ENCODE results near the gene PLCE1.
"Not testable (repeated sequence)": the region's sequence is repeated elsewhere in the genome, so short reads cannot be mapped to it uniquely, and the experiment has no call there.

PLCE1 gene

GRCh38 chr10:93963434-93963833 is 30.3 kb upstream of the PLCE1 start:
- H3K9me3 ChIP-seq, result no peaks in the 10 kb centered on the region
- no peak overlapping the region for H3K4me2 ChIP-seq
- TF ChIP-seq Cebpa-rat (IDR thresholded peaks at IDR 0.05), result no peak
- H3K4me1 ChIP-seq, result no peaks in the 10 kb centered on the region
- no peaks in the 10 kb centered on the region for H4K20me1 ChIP-seq
- H3K27ac ChIP-seq, result no peak overlapping the region
- no peaks in the 10 kb centered on the region for H3K27me3 ChIP-seq
- no peaks in the 10 kb centered on the region; the same call in 1 of the 2 replicates for H3K36me3 ChIP-seq
- H3K9ac ChIP-seq, result no peak overlapping the region
- H3K4me3 ChIP-seq, result no peak overlapping the region

- H3K9me3 ChIP-seq, result peaks cover 12% of the 10 kb centered on the region; the same call in 1 of the 2 replicates
- TF ChIP-seq Cebpa-rat (IDR thresholded peaks at IDR 0.05), result no peak
- H3K4me3 ChIP-seq, result no peak overlapping the region
- no peaks in the 10 kb centered on the region for H3K27me3 ChIP-seq
- no peak overlapping the region for H3K27ac ChIP-seq
- no peak overlapping the region for H3K9ac ChIP-seq
- no peaks in the 10 kb centered on the region for H4K20me1 ChIP-seq
- no peak overlapping the region for H3K4me2 ChIP-seq
- no peaks in the 10 kb centered on the region for H3K36me3 ChIP-seq
- H3K4me1 ChIP-seq, result no peaks in the 10 kb centered on the region
These were observed 27.8 kb upstream of the PLCE1 start for GRCh38 chr10:93965911-93966310.

GRCh38 chr10:93967756-93968155 is 26.0 kb upstream of the PLCE1 start:
- peaks cover 12% of the 10 kb centered on the region; the same call in 1 of the 2 replicates for H3K9me3 ChIP-seq
- no peak overlapping the region for H3K4me2 ChIP-seq
- no peak overlapping the region for H3K4me3 ChIP-seq
- H3K27ac ChIP-seq, result no peak overlapping the region
- no peak overlapping the region for H3K9ac ChIP-seq
- no peaks in the 10 kb centered on the region for H3K4me1 ChIP-seq
- no peaks in the 10 kb centered on the region for H3K36me3 ChIP-seq
- H3K27me3 ChIP-seq, result no peaks in the 10 kb centered on the region
- H4K20me1 ChIP-seq, result no peaks in the 10 kb centered on the region
- no peak for TF ChIP-seq Cebpa-rat (IDR thresholded peaks at IDR 0.05)

- Histone ChIP-seq H3K9ac (no peak overlapping the region), H3K4me1 (no peaks in the 10 kb centered on the region), H3K4me2 (no peak overlapping the region), H3K4me3 (no peak overlapping the region), H3K9me3 (peaks cover 12% of the 10 kb centered on the region; the same call in 1 of the 2 replicates), H3K27me3 (no peaks in the 10 kb centered on the region), H3K27ac (no peak overlapping the region), H4K20me1 (no peaks in the 10 kb centered on the region), H3K36me3 (no peaks in the 10 kb centered on the region)
- TF ChIP-seq Cebpa-rat (IDR thresholded peaks at IDR 0.05), result no peak
These were observed 25.2 kb upstream of the PLCE1 start for GRCh38 chr10:93968540-93968945.

GRCh38 chr10:93970433-93971010 is 23.2 kb upstream of the PLCE1 start:
- H3K27ac ChIP-seq, H3K4me3 ChIP-seq, H4K20me1 ChIP-seq, H3K4me2 ChIP-seq, H3K9ac ChIP-seq, H3K4me1 ChIP-seq, H3K36me3 ChIP-seq, H3K27me3 ChIP-seq: not testable (repeated sequence)
- H3K9me3 ChIP-seq, result peaks cover 12% of the 10 kb centered on the region; the same call in 1 of the 2 replicates

- H3K4me3 ChIP-seq, result no peak overlapping the region
- TF ChIP-seq Cebpa-rat (IDR thresholded peaks at IDR 0.05), result no peak
- H3K4me2 ChIP-seq, result no peak overlapping the region
- no peaks in the 10 kb centered on the region for H4K20me1 ChIP-seq
- H3K27ac ChIP-seq, result no peak overlapping the region
- H3K9ac ChIP-seq, result no peak overlapping the region
- peaks cover 12% of the 10 kb centered on the region; the same call in 1 of the 2 replicates for H3K9me3 ChIP-seq
- H3K36me3 ChIP-seq, result no peaks in the 10 kb centered on the region
- H3K27me3 ChIP-seq, result no peaks in the 10 kb centered on the region
- H3K4me1 ChIP-seq, result no peaks in the 10 kb centered on the region
These were observed 19.8 kb upstream of the PLCE1 start for GRCh38 chr10:93973748-93974445.

GRCh38 chr10:93977442-93977841 is 16.3 kb upstream of the PLCE1 start:
- Histone ChIP-seq H4K20me1 (no peaks in the 10 kb centered on the region), H3K9ac (no peak overlapping the region), H3K4me3 (no peak overlapping the region), H3K9me3 (no peaks in the 10 kb centered on the region), H3K4me2 (no peak overlapping the region), H3K4me1 (no peaks in the 10 kb centered on the region), H3K27ac (no peak overlapping the region), H3K27me3 (no peaks in the 10 kb centered on the region), H3K36me3 (no peaks in the 10 kb centered on the region)
- TF ChIP-seq Cebpa-rat (IDR thresholded peaks at IDR 0.05), result no peak

GRCh38 chr10:93980486-93980885 is 13.2 kb upstream of the PLCE1 start:
- H3K4me2 ChIP-seq, result no peak overlapping the region
- H3K4me3 ChIP-seq, result no peak overlapping the region
- TF ChIP-seq Cebpa-rat (IDR thresholded peaks at IDR 0.05), result no peak
- no peaks in the 10 kb centered on the region for H3K27me3 ChIP-seq
- H4K20me1 ChIP-seq, result no peaks in the 10 kb centered on the region
- H3K9ac ChIP-seq, result no peak overlapping the region
- no peak overlapping the region for H3K27ac ChIP-seq
- no peaks in the 10 kb centered on the region for H3K4me1 ChIP-seq
- H3K36me3 ChIP-seq, result no peaks in the 10 kb centered on the region
- no peaks in the 10 kb centered on the region for H3K9me3 ChIP-seq

GRCh38 chr10:93991114-93991513 is 2.6 kb upstream of the PLCE1 start:
- Histone ChIP-seq H3K36me3 (no peaks in the 10 kb centered on the region), H3K27ac (no peak overlapping the region), H3K4me1 (no peaks in the 10 kb centered on the region), H3K4me2 (no peak overlapping the region), H3K4me3 (no peak overlapping the region), H3K9ac (no peak overlapping the region), H3K27me3 (no peaks in the 10 kb centered on the region), H3K9me3 (peaks cover 16% of the 10 kb centered on the region), H4K20me1 (no peaks in the 10 kb centered on the region)
- no peak for TF ChIP-seq Cebpa-rat (IDR thresholded peaks at IDR 0.05)

- no peaks in the 10 kb centered on the region for H3K4me1 ChIP-seq
- H3K36me3 ChIP-seq, result no peaks in the 10 kb centered on the region
- H3K9me3 ChIP-seq, result peaks cover 16% of the 10 kb centered on the region
- no peak overlapping the region for H3K9ac ChIP-seq
- no peak for TF ChIP-seq Cebpa-rat (IDR thresholded peaks at IDR 0.05)
- H3K27ac ChIP-seq, result no peak overlapping the region
- H4K20me1 ChIP-seq, result no peaks in the 10 kb centered on the region
- H3K4me2 ChIP-seq, result no peak overlapping the region
- H3K4me3 ChIP-seq, result no peak overlapping the region
- H3K27me3 ChIP-seq, result no peaks in the 10 kb centered on the region
These were observed 2.0 kb upstream of the PLCE1 start for GRCh38 chr10:93991596-93992284.

Data from BLaER1 (cell line).